Activated naive CD4-positive, alpha-beta T cell treated with anti-CD3 and anti-CD28 coated beads for 36 hours (primary cell): ENCODE data around the gene SH3YL1. TPM values are rescaled to one million over a fixed set of nuclear protein-coding genes. Genes with fewer than 3 reads are reported as not detected.

Source experiments
- CTCF ChIA-PET: fragments of 350-600 bp; sonication (Branson Sonifier 250); formaldehyde crosslinking; loops from one replicate; lab custom pipeline; 2021; ENCODE audit warnings: antibody characterized with exemption; lab: Charles Lee
- DNase-seq: peaks from one replicate; pipeline ENCODE4 v3.0.0-alpha.2; 2020
- H3K27ac Mint-ChIP-seq: one replicate; pipeline ENCODE4 v1.8.0; 2021; ENCODE audit warnings: mild to moderate bottlenecking, mixed read lengths
- H3K27me3 Mint-ChIP-seq: one replicate; pipeline ENCODE4 v1.8.0; 2021; ENCODE audit warnings: low read depth, mixed read lengths
- H3K36me3 Mint-ChIP-seq: one replicate; pipeline ENCODE4 v1.8.0; 2021; ENCODE audit warnings: low read depth, mixed read lengths
- H3K4me1 Mint-ChIP-seq: one replicate; pipeline ENCODE4 v1.8.0; 2021; ENCODE audit warnings: low read depth, mixed read lengths
- H3K4me3 Mint-ChIP-seq: one replicate; pipeline ENCODE4 v1.8.0; 2021; ENCODE audit warnings: mild to moderate bottlenecking, moderate library complexity, mixed read lengths
- H3K9me3 Mint-ChIP-seq: one replicate; pipeline ENCODE4 v1.8.0; 2021; ENCODE audit warnings: mixed read lengths
- intact Hi-C: fragments of 100-400 bp; cut with micrococcal nuclease; formaldehyde crosslinking; loops from one replicate; pipeline ENCODE4 v1.15.1; 2023
- total RNA-seq, 2 experiments: library from RNA; stranded (reverse); gene quantifications; one replicate each; pipeline ENCODE4 v1.2.3, GENCODE V29; 2021

The SH3YL1 gene
- total RNA-seq, 2 experiments from 2014 or later: 17.1 to 17.9 TPM

GRCh38 chr2:287911-288757 is 24.3 kb upstream of the SH3YL1 start, which contains the start of gene ALKAL2:
TSS of gene ALKAL2 (minus strand) at chr2:288091. CDS start at chr2:287835, 256 bp downstream.
- Mint-ChIP-seq H3K4me1 (peaks cover 2% of the 10 kb centered on the region), H3K36me3 (peaks cover 6% of the 10 kb centered on the region), H3K4me3 (peak within 1 kb of the TSS; percentile 15), H3K27ac (no peak within 1 kb of the TSS), H3K9me3 (no peaks in the 10 kb centered on the region), H3K27me3 (peaks cover 28% of the 10 kb centered on the region)
- CTCF ChIA-PET: no interaction called here
- DNase-seq: peak; percentile 6
- intact Hi-C loops: loop anchor here (2.0 to 5.0 kb wide), 2 partner anchors 349 to 389 kb away; partner anchors contain the start of gene TMEM18

DNA sequence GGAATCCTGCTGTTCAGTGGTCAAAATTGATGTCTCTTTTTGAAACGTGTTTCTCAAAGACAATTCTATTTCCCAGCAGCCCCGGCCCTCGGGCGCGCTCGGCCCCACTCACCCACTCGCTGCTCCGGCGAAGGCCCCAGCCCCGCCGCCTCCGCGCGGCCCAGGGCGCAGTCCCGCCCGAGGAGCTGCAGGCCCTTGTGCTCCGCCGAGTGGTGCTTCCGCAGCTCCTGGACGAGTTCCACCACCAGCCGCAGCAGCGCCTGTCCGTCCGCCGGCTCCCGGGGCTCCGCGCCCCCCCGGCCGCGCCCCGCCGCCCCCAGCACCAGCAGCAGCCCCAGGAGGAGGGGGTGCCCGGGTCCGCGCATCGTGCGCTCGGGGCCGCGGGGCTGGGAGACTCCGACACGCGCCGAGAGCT is 23.6 kb upstream of the SH3YL1 start:
- intact Hi-C loops: loop anchor here (5.0 kb wide), 1 partner anchor 390 kb away; the partner anchor contains the start of gene TMEM18
- H3K4me1 Mint-ChIP-seq: peaks cover 2% of the 10 kb centered on the region
- H3K36me3 Mint-ChIP-seq: peaks cover 7% of the 10 kb centered on the region
- no peak overlapping the region for H3K27ac Mint-ChIP-seq
- peaks cover 28% of the 10 kb centered on the region for H3K27me3 Mint-ChIP-seq
- H3K9me3 Mint-ChIP-seq: no peaks in the 10 kb centered on the region
- peak; percentile 7 for DNase-seq
- H3K4me3 Mint-ChIP-seq: no peak overlapping the region
- CTCF ChIA-PET: no interaction called here

DNA sequence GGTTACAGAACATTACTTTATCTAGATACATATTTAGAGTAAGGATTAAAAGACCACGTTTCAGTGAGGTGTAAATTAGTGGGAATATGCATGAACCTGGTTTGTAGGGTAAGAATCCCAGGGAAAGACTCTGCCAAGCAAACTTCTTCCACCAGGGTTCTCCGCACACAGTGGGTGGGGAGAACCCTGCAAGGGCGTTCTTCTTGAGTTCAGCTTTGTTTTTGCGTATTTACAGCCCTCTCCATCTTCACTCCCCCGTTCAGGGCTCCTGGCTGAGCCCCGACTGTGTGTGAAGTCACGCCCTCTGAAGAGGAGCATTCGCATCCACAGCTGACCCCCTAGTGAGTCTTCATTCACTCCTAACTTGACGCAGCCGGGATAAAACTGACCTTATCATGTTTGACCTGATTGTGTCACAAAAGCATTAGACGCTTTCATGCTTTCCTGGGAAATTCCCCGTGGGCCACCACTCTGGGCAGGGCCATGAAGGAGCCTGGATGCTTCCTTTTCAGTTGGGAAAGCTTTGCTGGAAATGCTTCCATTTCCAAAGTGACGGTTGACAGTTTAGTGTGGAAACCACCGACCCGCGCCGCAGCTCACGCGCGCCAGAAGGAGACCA is 23.1 kb upstream of the SH3YL1 start:
- H3K36me3 Mint-ChIP-seq: peaks cover 8% of the 10 kb centered on the region
- CTCF ChIA-PET: no interaction called here
- no peak overlapping the region for H3K27ac Mint-ChIP-seq
- intact Hi-C loops: loop anchor here (5.0 kb wide), 1 partner anchor 390 kb away; the partner anchor contains the start of gene TMEM18
- H3K4me3 Mint-ChIP-seq: peak overlapping the region; percentile 15
- peaks cover 2% of the 10 kb centered on the region for H3K4me1 Mint-ChIP-seq
- no peaks in the 10 kb centered on the region for H3K9me3 Mint-ChIP-seq
- peaks cover 28% of the 10 kb centered on the region for H3K27me3 Mint-ChIP-seq
- DNase-seq: no peak

GRCh38 chr2:286035-286434 is 22.2 kb upstream of the SH3YL1 start:
- Mint-ChIP-seq H3K27ac (no peak overlapping the region), H3K4me1 (peaks cover 2% of the 10 kb centered on the region), H3K27me3 (peaks cover 27% of the 10 kb centered on the region), H3K36me3 (peaks cover 14% of the 10 kb centered on the region), H3K4me3 (no peak overlapping the region), H3K9me3 (no peaks in the 10 kb centered on the region)
- CTCF ChIA-PET: interaction anchor here (1.4 kb wide), 1 partner anchor 40 kb away, joined by 5 read pairs; no protein-coding TSS in a partner anchor
- intact Hi-C loops: loop anchor here (5.0 kb wide), 1 partner anchor 391 kb away; the partner anchor contains the start of gene TMEM18
- DNase-seq: no peak

DNA sequence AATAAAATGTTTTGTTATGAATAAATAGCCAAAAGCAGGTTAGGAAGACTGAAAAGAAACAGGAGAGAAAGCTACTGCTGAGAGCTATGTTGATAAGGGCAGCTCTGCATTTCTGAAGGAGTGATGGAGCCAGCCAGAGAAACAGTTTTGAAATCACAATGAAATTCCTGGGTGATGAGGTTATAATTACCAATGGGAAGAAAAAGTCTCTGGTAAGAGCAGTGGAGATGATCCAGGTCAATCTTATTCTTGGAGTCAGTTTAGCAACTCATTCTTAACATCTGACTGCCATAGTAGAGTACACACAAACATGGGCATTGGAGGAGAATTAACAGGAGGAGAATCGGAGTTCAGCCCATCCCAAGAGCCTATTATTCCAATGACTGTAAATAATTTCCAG is 21.7 kb upstream of the SH3YL1 start:
- Mint-ChIP-seq H3K9me3 (no peaks in the 10 kb centered on the region), H3K27ac (no peak overlapping the region), H3K36me3 (peaks cover 17% of the 10 kb centered on the region), H3K27me3 (peaks cover 23% of the 10 kb centered on the region), H3K4me3 (no peak overlapping the region), H3K4me1 (peaks cover 2% of the 10 kb centered on the region)
- intact Hi-C loops: loop anchor here (5.0 kb wide), 1 partner anchor 392 kb away; the partner anchor contains the start of gene TMEM18
- DNase-seq: no peak
- CTCF ChIA-PET: interaction anchor here (1.4 kb wide), 1 partner anchor 39 kb away, joined by 5 read pairs; no protein-coding TSS in a partner anchor

DNA sequence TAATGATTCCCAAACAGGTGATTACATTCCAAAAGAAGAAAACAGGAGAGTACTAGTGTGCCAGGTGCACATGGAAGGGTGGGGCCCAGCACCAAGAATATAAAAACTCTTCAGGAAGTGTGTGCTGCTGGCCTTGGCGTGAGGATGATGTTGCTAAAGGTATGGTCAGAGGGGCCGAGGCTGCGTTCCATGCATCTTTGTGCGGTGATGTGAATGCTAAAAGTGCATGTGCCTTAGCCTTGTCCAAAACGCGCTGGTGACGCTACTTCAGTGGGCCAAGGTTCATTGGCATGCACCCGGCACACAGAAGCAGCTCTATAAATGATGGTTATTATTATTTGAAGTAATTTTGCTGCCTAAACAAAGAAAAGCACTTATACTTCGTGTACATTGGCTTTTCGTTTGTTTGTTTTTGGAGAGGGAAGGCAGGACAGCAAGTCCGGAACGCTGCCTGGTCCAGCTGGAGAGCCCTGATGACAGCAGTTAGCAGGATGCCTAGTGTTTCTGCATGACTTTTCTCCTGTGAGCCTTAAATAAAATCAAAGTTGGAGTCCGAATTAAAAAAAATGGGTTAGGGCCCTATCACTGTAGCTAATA is 21.2 kb upstream of the SH3YL1 start:
- Mint-ChIP-seq H3K36me3 (peaks cover 18% of the 10 kb centered on the region), H3K27me3 (peaks cover 22% of the 10 kb centered on the region), H3K4me3 (no peak overlapping the region), H3K9me3 (no peaks in the 10 kb centered on the region), H3K27ac (no peak overlapping the region), H3K4me1 (peaks cover 2% of the 10 kb centered on the region)
- intact Hi-C loops: loop anchor here (5.0 kb wide), 1 partner anchor 392 kb away; the partner anchor contains the start of gene TMEM18
- CTCF ChIA-PET: interaction anchor here (1.4 kb wide), 1 partner anchor 39 kb away, joined by 5 read pairs; no protein-coding TSS in a partner anchor
- DNase-seq: no peak

DNA sequence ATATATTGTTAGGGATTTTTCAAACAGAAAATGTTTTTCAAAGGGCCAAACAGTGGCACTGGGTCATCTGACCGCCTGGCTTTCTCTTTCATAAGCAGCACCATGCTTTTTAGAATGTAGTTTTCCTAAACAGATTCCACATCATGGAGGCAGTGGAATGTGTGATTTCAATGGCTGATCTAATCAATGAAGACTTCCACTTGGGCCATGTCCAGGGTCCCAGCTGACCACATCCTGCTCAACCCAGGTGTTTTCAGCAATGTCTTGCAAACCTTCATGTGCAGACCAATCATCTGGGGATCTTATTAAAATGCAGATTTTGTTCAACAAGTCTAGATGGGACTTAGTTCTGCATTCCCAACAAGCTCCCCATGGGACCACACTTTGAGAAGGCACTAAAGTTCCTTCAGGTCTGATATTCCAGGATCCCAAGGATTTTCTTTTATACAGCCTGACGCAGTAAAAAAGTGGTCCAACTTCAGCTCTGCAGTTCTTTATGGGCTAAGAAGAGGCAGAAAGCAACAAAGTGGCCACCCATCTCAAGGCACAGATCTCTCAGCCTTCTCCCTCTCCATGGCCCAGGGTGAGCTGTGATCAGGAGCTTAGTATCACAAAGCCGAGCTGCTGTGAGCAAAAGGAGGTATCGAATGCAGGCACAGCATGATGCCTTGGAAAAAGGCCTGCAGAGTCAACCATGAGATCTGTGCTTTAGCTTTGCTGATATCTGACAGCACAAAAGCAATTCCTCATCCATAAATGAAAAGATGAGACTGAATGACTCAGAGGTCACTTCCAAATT is 20.4 kb upstream of the SH3YL1 start:
- intact Hi-C loops: no loop called here
- Mint-ChIP-seq H3K36me3 (peaks cover 21% of the 10 kb centered on the region), H3K27me3 (peaks cover 17% of the 10 kb centered on the region), H3K4me3 (no peak overlapping the region), H3K4me1 (peaks cover 2% of the 10 kb centered on the region), H3K9me3 (no peaks in the 10 kb centered on the region), H3K27ac (no peak overlapping the region)
- CTCF ChIA-PET: no interaction called here
- DNase-seq: no peak

GRCh38 chr2:282371-283263 is 18.8 kb upstream of the SH3YL1 start:
- intact Hi-C loops: no loop called here

GRCh38 chr2:281381-281780 is 17.5 kb upstream of the SH3YL1 start:
- no peaks in the 10 kb centered on the region for H3K9me3 Mint-ChIP-seq
- no peak overlapping the region for H3K4me3 Mint-ChIP-seq
- intact Hi-C loops: no loop called here
- peaks cover 11% of the 10 kb centered on the region for H3K27me3 Mint-ChIP-seq
- no peaks in the 10 kb centered on the region for H3K4me1 Mint-ChIP-seq
- DNase-seq: no peak
- peaks cover 38% of the 10 kb centered on the region for H3K36me3 Mint-ChIP-seq
- CTCF ChIA-PET: interaction anchor here (0.7 kb wide), 1 partner anchor 9 kb away, joined by 3 read pairs; no protein-coding TSS in a partner anchor
- H3K27ac Mint-ChIP-seq: no peak overlapping the region

More at GRCh38 chr2:282371-283263, 18.8 kb upstream of the SH3YL1 start:
- Mint-ChIP-seq H3K9me3 (no peaks in the 10 kb centered on the region), H3K4me1 (peaks cover 2% of the 10 kb centered on the region), H3K4me3 (no peak overlapping the region), H3K27ac (no peak overlapping the region), H3K36me3 (peaks cover 29% of the 10 kb centered on the region), H3K27me3 (peaks cover 17% of the 10 kb centered on the region)
- DNase-seq: no peak
- CTCF ChIA-PET: no interaction called here

- no peak for DNase-seq
- no peaks in the 10 kb centered on the region for H3K9me3 Mint-ChIP-seq
- H3K4me1 Mint-ChIP-seq: no peaks in the 10 kb centered on the region
- intact Hi-C loops: no loop called here
- CTCF ChIA-PET: interaction anchor here (0.7 kb wide), 1 partner anchor 10 kb away, joined by 3 read pairs; no protein-coding TSS in a partner anchor
- H3K36me3 Mint-ChIP-seq: peaks cover 40% of the 10 kb centered on the region
- H3K27ac Mint-ChIP-seq: no peak overlapping the region
- no peak overlapping the region for H3K4me3 Mint-ChIP-seq
- H3K27me3 Mint-ChIP-seq: peaks cover 4% of the 10 kb centered on the region
Observed at GRCh38 chr2:280650-281110, 16.8 kb upstream of the SH3YL1 start.
